ENCODE measurements around the gene HRC. TPM values are rescaled to one million over a fixed set of nuclear protein-coding genes. Genes with fewer than 3 reads are reported as not detected.
A peak's percentile ranks its signal among the peaks of the same experiment; 100 is the strongest.

HRC gene
- total RNA-seq, 1 donor from 2014 or later, result 0.25 TPM

DNA sequence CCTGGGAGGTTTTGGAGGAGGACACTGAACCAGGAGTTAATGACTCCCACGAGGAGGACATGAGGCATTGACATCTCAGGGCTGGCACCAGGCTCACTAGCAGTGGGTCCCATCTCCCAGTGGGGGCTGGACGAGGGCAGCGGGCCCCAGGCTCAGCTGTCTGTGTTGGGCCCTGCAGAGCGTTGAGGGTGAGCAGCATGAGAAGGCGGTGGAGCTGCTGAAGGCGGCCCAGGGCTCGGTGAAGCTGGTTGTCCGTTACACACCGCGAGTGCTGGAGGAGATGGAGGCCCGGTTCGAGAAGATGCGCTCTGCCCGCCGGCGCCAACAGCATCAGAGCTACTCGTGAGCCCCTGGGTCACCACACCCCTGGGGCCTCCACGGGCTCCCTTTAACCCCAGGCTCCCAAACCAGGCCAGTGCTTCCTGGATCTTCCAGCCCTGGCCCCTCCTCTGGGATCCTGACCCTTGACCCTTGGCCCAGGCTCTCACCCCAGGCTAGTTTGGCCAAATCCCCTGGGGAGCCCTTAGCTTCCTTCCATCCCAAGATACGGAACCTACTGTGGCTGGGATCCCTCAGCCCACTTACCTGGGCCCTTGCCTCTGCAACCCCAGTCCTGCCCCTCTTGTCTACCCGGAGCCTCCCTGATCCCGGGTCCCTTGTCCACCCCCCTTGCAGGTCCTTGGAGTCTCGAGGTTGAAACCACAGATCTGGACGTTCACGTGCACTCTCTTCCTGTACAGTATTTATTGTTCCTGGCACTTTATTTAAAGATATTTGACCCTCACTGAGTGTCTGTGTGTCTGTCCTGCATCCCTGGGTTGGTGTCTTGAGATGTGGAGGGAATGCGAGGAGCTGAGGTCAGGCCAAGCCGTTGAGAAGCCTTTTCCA, 37.3 kb downstream of the HRC start:
- Histone ChIP-seq H3K4me1 (peaks cover 42% of the 10 kb centered on the region), H3K4me3 (peak overlapping the region; percentile 64 to 73), H3K9me3 (no peaks in the 10 kb centered on the region), H3K27ac (peak overlapping the region; percentile 92), H3K36me3 (no peaks in the 10 kb centered on the region), H3K27me3 (no peaks in the 10 kb centered on the region)
- intact Hi-C loops (cut with DNase I), result no loop called here
- TF ChIP-seq, protein P1, sequence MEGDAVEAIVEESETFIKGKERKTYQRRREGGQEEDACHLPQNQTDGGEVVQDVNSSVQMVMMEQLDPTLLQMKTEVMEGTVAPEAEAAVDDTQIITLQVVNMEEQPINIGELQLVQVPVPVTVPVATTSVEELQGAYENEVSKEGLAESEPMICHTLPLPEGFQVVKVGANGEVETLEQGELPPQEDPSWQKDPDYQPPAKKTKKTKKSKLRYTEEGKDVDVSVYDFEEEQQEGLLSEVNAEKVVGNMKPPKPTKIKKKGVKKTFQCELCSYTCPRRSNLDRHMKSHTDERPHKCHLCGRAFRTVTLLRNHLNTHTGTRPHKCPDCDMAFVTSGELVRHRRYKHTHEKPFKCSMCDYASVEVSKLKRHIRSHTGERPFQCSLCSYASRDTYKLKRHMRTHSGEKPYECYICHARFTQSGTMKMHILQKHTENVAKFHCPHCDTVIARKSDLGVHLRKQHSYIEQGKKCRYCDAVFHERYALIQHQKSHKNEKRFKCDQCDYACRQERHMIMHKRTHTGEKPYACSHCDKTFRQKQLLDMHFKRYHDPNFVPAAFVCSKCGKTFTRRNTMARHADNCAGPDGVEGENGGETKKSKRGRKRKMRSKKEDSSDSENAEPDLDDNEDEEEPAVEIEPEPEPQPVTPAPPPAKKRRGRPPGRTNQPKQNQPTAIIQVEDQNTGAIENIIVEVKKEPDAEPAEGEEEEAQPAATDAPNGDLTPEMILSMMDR (IDR thresholded peaks at IDR 0.05), result no peak
- no peak for TF ChIP-seq POLR2A (IDR thresholded peaks at IDR 0.05)
- peak in 1 of 2 donors; percentile 85 for DNase-seq (ENCODE audit: extremely low spot score in 2 of 2)

DNA sequence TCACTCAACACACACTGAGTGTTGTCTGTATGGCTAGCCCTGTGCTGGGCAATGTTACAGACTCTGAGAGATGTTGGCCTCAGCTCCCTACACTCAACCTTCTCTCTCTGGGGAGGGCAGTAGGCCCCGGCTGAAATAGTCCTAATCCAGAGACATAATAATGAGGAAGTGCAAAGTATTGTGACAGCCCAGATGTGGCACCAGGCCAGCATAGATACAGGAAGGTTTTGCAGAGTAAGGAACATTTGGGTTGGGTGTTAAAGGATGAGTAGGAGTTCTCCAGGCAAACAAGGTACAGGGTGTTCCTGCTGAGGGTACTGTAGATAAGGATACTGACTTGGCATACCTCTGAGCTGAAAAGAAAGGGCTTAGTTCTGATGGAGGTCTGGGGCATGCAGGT, 38.7 kb downstream of the HRC start:
- Histone ChIP-seq H3K4me1 (peaks cover 42% of the 10 kb centered on the region), H3K9me3 (no peaks in the 10 kb centered on the region), H3K27me3 (no peaks in the 10 kb centered on the region), H3K27ac (no peak overlapping the region), H3K4me3 (no peak overlapping the region), H3K36me3 (no peaks in the 10 kb centered on the region)
- peak in 1 of 2 donors; percentile 72 for DNase-seq (ENCODE audit: extremely low spot score in 2 of 2)
- TF ChIP-seq POLR2A (IDR thresholded peaks at IDR 0.05) (no peak), POLR2AphosphoS5 (IDR thresholded peaks at IDR 0.05; ENCODE audit: insufficient read depth in 1 of 2, low read depth in 1 of 2) (no peak)
- TF ChIP-seq, protein P1 (IDR thresholded peaks at IDR 0.05), result no peak
- intact Hi-C loops (cut with DNase I), result no loop called here

DNA sequence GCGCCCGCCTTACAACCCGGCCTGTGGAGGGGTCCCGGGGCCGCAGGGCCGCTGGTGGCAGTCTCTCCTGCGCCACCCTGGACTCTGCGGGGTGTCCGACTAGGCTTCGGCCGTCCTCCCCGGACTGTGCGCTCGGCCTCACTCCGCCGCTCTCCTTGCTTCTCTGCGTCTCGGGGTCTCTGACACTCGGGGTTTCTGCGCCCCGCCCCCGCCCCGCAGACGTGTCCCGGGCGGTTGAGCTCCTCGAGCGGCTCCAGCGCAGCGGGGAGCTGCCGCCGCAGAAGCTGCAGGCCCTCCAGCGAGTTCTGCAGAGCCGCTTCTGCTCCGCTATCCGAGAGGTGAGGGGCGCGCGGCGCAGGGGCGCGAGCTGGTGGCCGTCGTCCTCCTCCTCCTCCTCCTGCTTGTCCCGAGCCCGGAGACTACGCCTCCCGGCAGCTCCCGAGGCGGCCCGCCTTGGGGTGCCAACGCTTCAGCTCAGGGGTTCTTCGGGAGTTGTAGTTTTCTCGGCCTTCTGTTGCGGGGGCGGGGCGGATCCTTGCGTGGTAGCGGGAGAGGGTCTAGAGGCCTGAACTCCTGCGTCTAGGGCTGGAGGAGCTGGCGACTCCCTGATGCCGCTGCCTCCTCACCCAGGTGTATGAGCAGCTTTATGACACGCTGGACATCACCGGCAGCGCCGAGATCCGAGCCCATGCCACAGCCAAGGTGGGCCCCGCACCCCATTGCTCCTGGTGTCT, 40.4 kb downstream of the HRC start:
- Histone ChIP-seq H3K9me3 (no peaks in the 10 kb centered on the region), H3K36me3 (no peaks in the 10 kb centered on the region), H3K27me3 (no peaks in the 10 kb centered on the region), H3K27ac (peak overlapping the region; percentile 83), H3K4me3 (peak overlapping the region; percentile 72 to 88), H3K4me1 (peaks cover 39% of the 10 kb centered on the region)
- TF ChIP-seq POLR2AphosphoS5 (IDR thresholded peaks at IDR 0.05; ENCODE audit: insufficient read depth in 1 of 2, low read depth in 1 of 2) (peak in 1 of 2 donors; percentile 75), POLR2A (IDR thresholded peaks at IDR 0.05) (no peak)
- TF ChIP-seq, protein P1 (IDR thresholded peaks at IDR 0.05), result no peak
- intact Hi-C loops (cut with DNase I), result no loop called here
- no peak for DNase-seq (ENCODE audit: extremely low spot score in 2 of 2)

DNA sequence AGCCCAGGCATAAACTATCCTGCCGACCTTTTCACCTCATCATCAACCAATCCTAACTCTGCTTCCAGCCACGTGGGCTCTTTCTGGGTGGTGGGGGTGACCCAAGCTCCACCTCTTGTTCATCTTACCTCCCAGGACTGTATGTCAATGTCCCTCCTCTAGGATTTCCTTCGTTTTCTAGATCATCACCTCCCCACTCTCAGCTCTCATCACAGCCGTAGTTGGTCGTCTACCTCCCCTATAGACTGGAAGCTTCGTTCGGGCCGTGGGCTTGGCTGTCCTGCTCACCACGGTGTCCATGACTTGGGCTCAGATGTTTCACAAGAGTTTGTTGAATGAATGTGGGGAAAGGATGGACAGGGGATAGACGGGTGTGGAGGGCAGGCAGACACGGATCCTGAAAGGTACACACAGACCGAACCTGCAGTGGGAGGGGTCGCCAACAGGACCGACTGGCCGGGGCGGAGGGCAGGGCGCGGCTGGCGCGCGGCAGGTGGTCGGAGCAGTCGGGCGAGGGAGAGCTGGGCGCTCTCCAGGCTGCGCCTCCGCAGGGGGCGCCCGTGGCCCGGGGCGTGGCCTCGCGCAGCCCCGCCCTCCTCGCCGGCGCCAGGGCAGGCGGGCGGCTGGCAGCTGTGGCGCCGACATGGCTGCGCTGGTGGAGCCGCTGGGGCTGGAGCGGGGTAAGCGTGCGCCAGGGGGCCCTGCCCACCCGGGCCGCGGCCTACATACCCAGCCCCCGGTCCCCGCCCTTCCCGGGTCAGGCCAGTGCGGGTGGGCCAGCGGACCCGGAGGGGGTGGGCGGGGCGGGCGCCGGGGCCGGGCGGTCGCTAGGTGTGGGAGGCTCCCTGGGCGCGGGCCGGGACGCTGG, 41.2 kb downstream of the HRC start, which contains the start of gene LIN7B:
Gene LIN7B (plus strand): TSS at position 609 of the 868 bp plus-strand sequence. CDS start 35 bp downstream, at position 644.
- DNase-seq (ENCODE audit: extremely low spot score in 2 of 2), result no peak
- intact Hi-C loops (cut with DNase I), result no loop called here
- Histone ChIP-seq H3K9me3 (no peaks in the 10 kb centered on the region), H3K4me3 (peak within 1 kb of the TSS; percentile 72 to 88), H3K36me3 (peaks cover 0 to under 1% of the 10 kb centered on the region in 2 donors), H3K27me3 (no peaks in the 10 kb centered on the region), H3K27ac (peak within 1 kb of the TSS; percentile 83), H3K4me1 (peaks cover 34% of the 10 kb centered on the region)
- TF ChIP-seq, protein P1 (IDR thresholded peaks at IDR 0.05), result peak in 1 of 3 experiments; percentile 54
- TF ChIP-seq POLR2A (IDR thresholded peaks at IDR 0.05) (peak in 1 of 2 donors; percentile 12), POLR2AphosphoS5 (IDR thresholded peaks at IDR 0.05; ENCODE audit: insufficient read depth in 1 of 2, low read depth in 1 of 2) (no peak)
